B cell (primary cell): ENCODE results near the gene LRP1. TPM values are rescaled to one million over a fixed set of nuclear protein-coding genes. Genes with fewer than 3 reads are reported as not detected.
A peak's percentile ranks its signal among the peaks of the same experiment; 100 is the strongest.

Source experiments
- ATAC-seq: fragments of 200-7000 bp; cut with Tn5 transposase; one replicate; pipeline ENCODE4 v1.10.0; 2021; ENCODE audit warnings: low read depth, mild to moderate bottlenecking, moderate number of reproducible peaks, moderate library complexity
- CTCF ChIA-PET: fragments of 350-600 bp; sonication (Branson Sonifier 250); formaldehyde crosslinking; loops from one replicate; lab custom pipeline; 2021; ENCODE audit warnings: antibody characterized with exemption, inconsistent platforms; lab: Charles Lee
- POLR2A ChIA-PET: fragments of 350-600 bp; sonication (Branson Sonifier 250); formaldehyde crosslinking; loops from one replicate; lab custom pipeline; 2021; ENCODE audit warnings: antibody characterized with exemption; lab: Charles Lee
- DNase-seq: peaks from one replicate; pipeline ENCODE4 v3.0.0; 2013
- H2AFZ ChIP-seq: 2 replicates; pipeline ENCODE4 v1.6.1; 2012; ENCODE audit warnings: mild to moderate bottlenecking, low read depth, low read length; ENCODE audit not compliant: insufficient read depth, poor library complexity, severe bottlenecking
- H3K27ac ChIP-seq, 2 donors: 1 replicate in 1 of 2; 2 replicates in 1 of 2; pipeline ENCODE4 v1.5.1; 2012 to 2013; ENCODE audit warnings: low read length in 2 of 2, mild to moderate bottlenecking in 2 of 2, moderate library complexity in 1 of 2
- H3K27me3 ChIP-seq, 4 experiments: fragments of 200-600 bp in 1 of 4; sonication (generic) in 1 of 4; replicated peaks in 1 of 4; 1 replicate in 2 of 4; 2 replicates in 2 of 4; pipeline versions ENCODE4 v1.6.1 to v1.7.0; 2013 to 2016; ENCODE audit warnings: low read length in 3 of 4, mild to moderate bottlenecking in 2 of 4, mixed read lengths in 1 of 4, moderate library complexity in 1 of 4; ENCODE audit not compliant: insufficient read depth in 4 of 4, control insufficient read depth in 3 of 4; ENCODE audit errors: control extremely low read depth in 1 of 4
- H3K36me3 ChIP-seq, 2 experiments: replicated peaks in 1 of 2; 1 replicate in 1 of 2; 2 replicates in 1 of 2; pipeline versions ENCODE4 v1.6.1 to v1.7.1; 2013; ENCODE audit warnings: low read length in 1 of 2; ENCODE audit not compliant: insufficient read depth in 2 of 2, control insufficient read depth in 1 of 2; ENCODE audit errors: control extremely low read depth in 1 of 2, extremely low read depth in 1 of 2
- H3K4me1 ChIP-seq, 2 donors: fragments of 200-600 bp in 1 of 2; sonication (generic) in 1 of 2; 1 replicate in 1 of 2; 2 replicates in 1 of 2; pipeline versions ENCODE4 v1.5.1 to v1.6.1; 2013 to 2017; ENCODE audit warnings: low read length in 2 of 2; ENCODE audit not compliant: control insufficient read depth in 2 of 2, insufficient read depth in 2 of 2
- H3K4me2 ChIP-seq: replicated peaks from 2 replicates; pipeline ENCODE3; 2012; ENCODE audit warnings: mild to moderate bottlenecking, low read depth, low read length; ENCODE audit not compliant: poor library complexity, severe bottlenecking
- H3K4me3 ChIP-seq, 5 experiments: fragments of 200-600 bp in 1 of 5; sonication (generic) in 1 of 5; 1 replicate in 3 of 5; 2 replicates in 2 of 5; pipeline versions ENCODE4 v1.5.1 to v1.7.0; 2011 to 2016; ENCODE audit warnings: low read length in 4 of 5, mild to moderate bottlenecking in 4 of 5, low read depth in 2 of 5, control low read depth in 1 of 5, moderate library complexity in 1 of 5; ENCODE audit not compliant: insufficient read depth in 1 of 5; ENCODE audit errors: control extremely low read depth in 1 of 5, extremely low read depth in 1 of 5
- H3K79me2 ChIP-seq: fragments of 200-600 bp; sonication (generic); one replicate; pipeline ENCODE4 v1.6.0; 2016; ENCODE audit warnings: low read length; ENCODE audit not compliant: control insufficient read depth, insufficient read depth
- H3K9ac ChIP-seq: fragments of 200-600 bp; sonication (generic); 2 replicates; pipeline ENCODE4 v1.6.1; 2017; ENCODE audit warnings: mild to moderate bottlenecking, low read length, moderate library complexity
- H3K9me3 ChIP-seq, 3 donors: one replicate each; pipeline versions ENCODE4 v1.6.1 to v1.7.1; 2013; ENCODE audit warnings: low read length in 2 of 3; ENCODE audit not compliant: control insufficient read depth in 2 of 3, insufficient read depth in 1 of 3; ENCODE audit errors: control extremely low read depth in 1 of 3
- H4K20me1 ChIP-seq: 2 replicates; pipeline ENCODE4 v1.6.0; 2012; ENCODE audit warnings: mild to moderate bottlenecking, low read length; ENCODE audit not compliant: insufficient read depth, control insufficient read depth, poor library complexity, severe bottlenecking
- H3K27ac Mint-ChIP-seq: one replicate; pipeline ENCODE4 v1.8.0; 2021; ENCODE audit warnings: mixed read lengths
- H3K27me3 Mint-ChIP-seq: one replicate; pipeline ENCODE4 v1.8.0; 2021; ENCODE audit warnings: mixed read lengths
- H3K4me1 Mint-ChIP-seq: one replicate; pipeline ENCODE4 v1.8.0; 2021; ENCODE audit warnings: mixed read lengths
- H3K4me3 Mint-ChIP-seq: one replicate; pipeline ENCODE4 v1.8.0; 2021; ENCODE audit warnings: mixed read lengths
- H3K9me3 Mint-ChIP-seq: one replicate; pipeline ENCODE4 v1.8.0; 2022; ENCODE audit warnings: mixed read lengths; ENCODE audit not compliant: insufficient read depth
- CTCF ChIP-seq: fragments of 200-600 bp; IDR thresholded peaks from one replicate; pipeline ENCODE4 v1.8.0; 2022; ENCODE audit warnings: antibody characterized with exemption, mild to moderate bottlenecking
- EZH2 ChIP-seq: IDR thresholded peaks from 2 replicates; pipeline ENCODE4 v1.6.1; 2012; ENCODE audit warnings: borderline replicate concordance, low read depth, mild to moderate bottlenecking, moderate library complexity, low read length; ENCODE audit not compliant: insufficient read depth, poor library complexity, severe bottlenecking
- WGBS: methylation state at CpG from one replicate; pipeline ENCODE4 v1.1.5; 2013; ENCODE audit warnings: missing lambda C conversion rate; ENCODE audit not compliant: insufficient coverage; 5-methylcytosine and 5-hydroxymethylcytosine counted together
- intact Hi-C: fragments of 100-400 bp; cut with micrococcal nuclease; formaldehyde crosslinking; loops from one replicate; pipeline ENCODE4 v1.10.0; 2022
- polyA plus RNA-seq: library from polyadenylated mRNA; depleted of rRNA; stranded (reverse); fragments of >200 nt; gene quantifications from 2 replicates; pipeline ENCODE4 v1.2.3, GENCODE V29; 2012
- total RNA-seq, 2 donors: library from RNA; stranded (reverse); fragments of 120-200 nt in 1 of 2; gene quantifications; 1 replicate in 1 of 2; 2 replicates in 1 of 2; pipeline versions ENCODE4 v1.2.3 to v1.2.4, GENCODE V29; 2013 to 2022

LRP1 gene
- total and polyA plus RNA-seq, 2 donors (not counting 1 experiment from before 2014, with no cell fraction given), result 2.0 to 4.1 TPM

GRCh38 chr12:57116580-57117281, 11.6 kb upstream of the LRP1 start:
- peaks cover 14% of the 10 kb centered on the region for H3K4me1 Mint-ChIP-seq
- Histone ChIP-seq H3K4me3 (no peak overlapping the region), H3K36me3 (no peaks in the 10 kb centered on the region), H3K27me3 (no peaks in the 10 kb centered on the region), H3K9ac (no peak overlapping the region), H3K4me1 (peaks cover 16 to 20% of the 10 kb centered on the region in 2 donors), H3K4me2 (no peak overlapping the region), H3K9me3 (no peaks in the 10 kb centered on the region), H4K20me1 (no peaks in the 10 kb centered on the region), H3K27ac (no peak overlapping the region), H2AFZ (no peak overlapping the region), H3K79me2 (peaks cover 14% of the 10 kb centered on the region)
- ChIA-PET CTCF (interaction anchor here (0.9 to 7.6 kb wide), 7 partner anchors 7 to 129 kb away, joined by 3 to 45 read pairs (median 7); partner anchors contain the start of gene LRP1), POLR2A (no interaction called here)
- no peaks in the 10 kb centered on the region for H3K9me3 Mint-ChIP-seq
- no peak for ATAC-seq
- intact Hi-C loops, result no loop called here
- no peak for DNase-seq
- no peak overlapping the region for H3K4me3 Mint-ChIP-seq
- TF ChIP-seq CTCF (no peak), EZH2 (no peak)
- WGBS, result 98% methylated on average over 5 of the region's 5 CpGs
- no peak overlapping the region for H3K27ac Mint-ChIP-seq
- no peaks in the 10 kb centered on the region for H3K27me3 Mint-ChIP-seq

GRCh38 chr12:57118711-57119271, 9.5 kb upstream of the LRP1 start:
- H2AFZ ChIP-seq, result no peak overlapping the region
- H3K4me1 ChIP-seq, result peaks cover 12% of the 10 kb centered on the region in 2 donors
- Mint-ChIP-seq H3K4me1 (peaks cover 5% of the 10 kb centered on the region), H3K27ac (no peak overlapping the region), H3K9me3 (no peaks in the 10 kb centered on the region), H3K27me3 (no peaks in the 10 kb centered on the region), H3K4me3 (no peak overlapping the region)
- ChIA-PET POLR2A (no interaction called here), CTCF (interaction anchor here (1.3 to 7.6 kb wide), 2 partner anchors 50 to 53 kb away, joined by 3 to 45 read pairs; no protein-coding TSS in a partner anchor)
- H3K4me3 ChIP-seq, result no peak overlapping the region
- H3K27me3 ChIP-seq, result no peaks in the 10 kb centered on the region
- ATAC-seq, result no peak
- WGBS, result 100% methylated on average over 1 of the region's 1 CpG
- DNase-seq, result peak; percentile 54
- H3K4me2 ChIP-seq, result peak overlapping the region; percentile 11
- no peaks in the 10 kb centered on the region for H3K79me2 ChIP-seq
- no peaks in the 10 kb centered on the region for H4K20me1 ChIP-seq
- no peaks in the 10 kb centered on the region for H3K9me3 ChIP-seq
- H3K36me3 ChIP-seq, result no peaks in the 10 kb centered on the region
- intact Hi-C loops, result no loop called here
- no peak for TF ChIP-seq EZH2
- no peak for TF ChIP-seq CTCF
- H3K9ac ChIP-seq, result no peak overlapping the region
- H3K27ac ChIP-seq, result peak overlapping the region in 1 of 2 donors; percentile 21
